GM21367 (cell line): ENCODE data around the gene INSC.

Source experiments
- ATAC-seq: cut with Tn5 transposase; IDR thresholded peaks from one replicate; pipeline ENCODE4 v1.9.1; 2021; ENCODE audit not compliant: unreplicated experiment

INSC gene

GRCh38 chr11:15180212-15180792 is 65.6 kb downstream of the INSC start:
- peak; percentile 54 for ATAC-seq

DNA sequence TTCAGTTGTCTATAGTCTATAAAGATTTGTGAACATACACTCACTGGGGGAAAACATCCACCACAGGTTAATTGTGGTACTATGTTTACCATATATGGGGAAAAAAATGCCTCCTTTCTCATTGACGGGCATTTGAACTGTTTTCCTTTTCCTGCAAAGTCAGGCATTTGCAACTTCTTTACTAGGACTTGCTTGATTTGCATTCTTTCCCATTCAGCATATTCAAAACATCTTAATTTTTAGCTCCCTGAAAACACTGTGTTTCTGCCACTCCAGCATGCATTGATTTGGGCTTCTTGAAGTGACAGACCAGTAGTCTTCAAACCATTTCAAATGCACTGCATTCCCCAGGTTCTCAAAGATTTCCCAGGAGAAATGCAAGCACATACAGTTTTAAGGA is 67.6 kb downstream of the INSC start:
- no peak for ATAC-seq

DNA sequence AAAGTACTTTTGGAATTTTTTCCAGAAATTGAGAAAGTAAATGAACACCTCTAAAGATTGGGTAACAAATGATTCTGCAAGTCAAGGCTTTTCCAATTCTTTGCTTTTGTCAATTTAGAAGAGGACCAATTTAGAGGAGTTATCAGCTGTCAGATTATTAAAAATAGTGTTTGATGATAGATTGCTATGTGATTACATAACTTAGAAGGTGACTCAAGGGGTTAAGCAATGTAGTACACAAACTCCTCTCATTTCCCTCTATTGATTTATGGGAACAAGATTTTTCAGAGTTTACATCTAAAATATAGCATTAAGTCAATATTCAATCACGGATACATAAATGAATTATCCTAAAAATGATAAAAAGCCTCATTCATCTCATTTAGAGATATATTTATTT is 70.3 kb downstream of the INSC start:
- no peak for ATAC-seq

DNA sequence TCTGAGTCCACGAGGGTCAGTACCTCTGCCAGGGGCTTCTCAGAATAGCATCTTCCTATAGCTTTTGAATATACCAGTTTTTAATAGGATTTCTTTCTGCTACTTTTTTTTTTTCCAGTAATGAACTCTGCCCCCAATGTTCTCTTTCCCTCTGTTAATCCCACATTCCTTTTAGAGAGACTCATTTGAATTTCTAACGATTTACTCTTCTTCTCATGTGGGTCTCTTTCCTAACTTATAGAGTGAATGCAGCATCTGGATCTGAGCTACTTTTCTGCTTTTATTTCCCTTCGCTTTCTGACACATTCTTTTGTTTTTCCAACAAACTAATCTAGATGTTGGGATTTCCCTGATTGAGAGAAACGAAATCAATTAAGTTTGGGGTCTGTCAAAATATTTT is 71.4 kb downstream of the INSC start:
- no peak for ATAC-seq

GRCh38 chr11:15189189-15189588 is 74.5 kb downstream of the INSC start:
- no peak for ATAC-seq

- ATAC-seq: no peak
Observed at GRCh38 chr11:15189641-15190365, 75.1 kb downstream of the INSC start.

DNA sequence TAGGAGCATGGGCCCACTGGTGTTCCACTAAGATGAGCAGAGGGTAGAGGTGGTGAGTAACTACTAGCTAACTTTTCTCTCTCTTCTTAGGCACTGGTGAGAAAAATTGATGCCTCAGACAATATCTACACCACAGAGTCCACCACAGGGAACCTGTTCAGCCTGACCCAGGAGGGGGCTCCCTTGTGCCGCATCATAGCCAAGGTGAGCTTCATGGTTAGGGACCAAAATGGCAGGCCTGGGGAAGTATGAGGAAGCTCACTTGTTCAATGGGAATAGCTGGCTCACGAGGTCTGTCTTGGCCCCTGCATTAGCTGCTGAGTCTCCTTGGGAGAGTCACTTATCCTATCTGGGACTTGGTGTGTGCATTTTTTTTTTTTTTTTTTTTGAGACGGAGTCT is 75.9 kb downstream of the INSC start:
- no peak for ATAC-seq

GRCh38 chr11:15192005-15192556 is 77.4 kb downstream of the INSC start:
- ATAC-seq: no peak

DNA sequence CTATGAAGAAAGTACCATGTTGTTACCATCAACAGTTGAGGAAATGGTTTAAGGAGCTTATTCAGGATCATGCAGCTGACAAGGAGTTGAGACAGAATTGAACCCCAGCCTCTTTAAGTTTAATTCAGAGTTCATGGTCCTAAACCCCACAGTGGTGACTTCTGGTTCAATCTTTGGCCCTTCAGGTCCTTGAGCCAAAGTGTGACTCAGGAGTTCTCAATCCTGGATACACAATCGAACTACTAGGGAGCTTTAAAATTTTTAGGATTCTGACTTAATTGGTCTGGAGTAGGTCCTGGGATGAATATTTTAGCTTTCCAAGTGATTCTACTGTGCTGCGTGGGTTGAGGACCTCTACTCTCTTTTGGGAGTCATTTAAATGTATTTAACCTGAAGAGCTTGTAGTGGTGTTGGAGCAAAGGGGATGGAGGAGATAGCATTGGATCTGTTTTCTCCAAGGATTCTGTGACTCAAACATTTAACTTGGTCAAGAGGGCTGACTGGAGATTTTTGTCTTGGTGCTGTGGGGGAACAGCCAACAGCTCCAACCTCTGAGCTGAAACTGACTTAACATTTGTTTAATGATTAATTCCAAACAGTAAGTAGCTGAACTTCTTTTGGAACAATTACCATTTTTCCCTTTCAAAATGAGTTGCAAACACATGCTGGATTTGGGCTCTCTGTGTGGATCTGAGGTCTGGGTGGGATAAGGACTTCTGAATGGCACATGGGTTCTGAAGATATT is 80.1 kb downstream of the INSC start:
- ATAC-seq: no peak

DNA sequence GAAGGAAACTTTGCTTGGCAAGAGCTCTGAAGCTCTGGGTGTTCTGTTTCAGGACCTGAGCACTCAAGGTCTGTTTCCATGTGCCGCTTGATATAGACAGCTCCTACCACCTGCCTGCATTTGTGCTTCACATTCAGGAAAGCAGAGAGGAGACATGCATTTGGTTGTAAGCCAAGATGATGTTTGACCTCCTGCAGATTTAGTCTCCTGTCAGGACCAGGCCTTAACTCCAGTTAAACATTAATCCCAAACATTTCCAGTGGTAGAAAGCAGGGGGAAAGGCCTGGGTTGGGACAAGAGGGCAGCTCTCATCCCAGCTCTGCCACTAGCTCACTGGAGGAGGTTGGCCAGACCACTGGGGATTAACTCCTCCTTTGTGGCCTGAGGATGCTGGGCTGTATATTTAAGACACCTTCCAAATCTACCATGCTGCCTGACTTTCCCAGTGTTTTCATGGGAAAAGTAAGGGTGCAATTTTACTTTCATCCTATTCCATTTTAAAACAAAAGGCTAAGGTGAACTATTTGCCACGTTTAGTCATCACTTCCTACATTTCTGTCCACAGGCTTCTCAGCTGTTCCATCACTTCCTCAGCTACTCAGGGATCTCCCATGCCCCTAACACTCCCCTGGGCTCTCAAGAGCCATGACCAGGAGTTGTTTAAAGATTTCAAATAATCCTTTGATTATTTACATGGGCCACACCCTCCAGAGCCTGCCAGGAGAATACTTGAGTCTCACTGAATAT is 80.9 kb downstream of the INSC start:
- ATAC-seq: no peak

- no peak for ATAC-seq
Observed at GRCh38 chr11:15196704-15197103, 82.0 kb downstream of the INSC start.

DNA sequence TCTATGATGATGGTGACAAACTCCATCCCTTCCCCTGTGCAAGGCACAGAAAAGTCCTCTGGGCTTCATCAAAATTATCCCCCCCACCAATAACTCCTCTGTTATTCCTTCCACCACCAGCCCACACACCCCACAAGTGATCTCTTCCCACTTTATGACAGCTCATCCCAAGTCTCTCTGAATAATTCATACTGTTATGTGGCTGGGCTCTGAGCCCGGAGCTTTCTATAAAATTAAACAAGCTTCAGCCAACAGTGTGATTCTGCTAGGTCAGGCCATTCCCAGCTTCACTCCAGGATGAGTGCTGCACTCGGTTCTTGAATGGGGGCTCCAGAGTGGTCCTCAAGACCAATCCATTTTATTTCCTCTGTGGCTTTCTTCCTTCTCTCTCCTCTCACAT is 83.0 kb downstream of the INSC start:
- no peak for ATAC-seq

GRCh38 chr11:15198284-15198683 is 83.6 kb downstream of the INSC start:
- ATAC-seq: no peak

DNA sequence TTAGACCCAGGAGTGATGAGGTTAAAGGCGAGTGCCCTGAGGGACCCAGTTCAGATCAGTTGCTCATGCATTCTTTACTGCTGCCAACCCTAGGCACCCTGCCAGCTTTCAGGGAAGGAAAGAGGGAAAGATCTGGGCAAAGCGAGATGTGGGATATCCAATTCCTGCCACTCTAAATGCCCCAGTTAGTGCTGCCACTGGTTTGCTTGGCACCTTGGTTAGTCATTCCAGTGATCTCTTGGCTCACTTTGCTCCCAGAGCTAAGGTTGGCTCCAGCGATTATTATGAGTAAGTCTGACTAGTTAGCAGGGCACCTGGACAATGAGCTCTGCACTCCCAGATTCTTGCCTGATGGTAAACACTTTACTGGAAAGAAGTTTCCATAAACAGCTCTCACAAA is 85.0 kb downstream of the INSC start:
- no peak for ATAC-seq

- no peak for ATAC-seq
Observed at GRCh38 chr11:15200696-15201095, 86.0 kb downstream of the INSC start.

DNA sequence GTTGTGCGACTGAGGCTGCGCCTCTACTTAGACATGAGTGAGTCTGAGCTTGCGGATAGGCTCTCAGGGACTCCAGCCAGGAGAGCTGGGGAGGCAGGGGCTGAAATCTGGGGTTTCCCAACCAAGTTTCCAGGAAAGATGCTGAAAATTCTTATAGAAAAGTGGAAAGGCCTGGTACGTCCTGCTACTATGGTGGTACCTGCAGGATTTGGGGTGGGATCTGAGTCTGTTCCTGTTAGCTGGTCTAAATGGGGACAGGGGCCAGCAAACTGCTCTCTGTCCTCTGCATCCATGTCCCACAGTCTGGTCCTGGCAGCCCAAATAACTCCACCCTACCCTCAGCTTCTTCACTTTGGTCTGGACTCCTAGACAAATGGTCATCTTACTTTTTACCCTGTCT is 86.9 kb downstream of the INSC start:
- ATAC-seq: no peak

GRCh38 chr11:15202626-15203025 is 87.9 kb downstream of the INSC start:
- ATAC-seq: no peak

- no peak for ATAC-seq
Observed at GRCh38 chr11:15204711-15205110, 90.0 kb downstream of the INSC start.

DNA sequence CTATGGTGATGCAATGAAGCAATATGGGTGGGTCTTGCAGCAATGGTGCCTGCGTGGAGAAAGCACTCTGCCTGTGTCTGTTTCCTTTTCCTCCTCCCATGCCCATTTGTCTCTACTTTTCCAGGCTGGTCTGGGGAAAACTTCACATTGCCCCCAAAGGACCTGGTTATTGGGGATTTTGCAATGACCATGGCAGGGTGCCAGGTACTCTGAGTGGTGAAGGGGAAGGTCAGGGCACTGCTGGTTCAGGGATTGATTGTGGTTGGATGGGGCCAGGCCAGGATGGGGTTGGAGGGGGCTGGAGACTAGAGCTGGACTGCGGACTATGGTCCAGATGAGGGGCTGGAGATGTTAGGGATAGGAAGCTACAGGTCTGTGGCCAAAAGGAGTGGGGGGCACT is 92.1 kb downstream of the INSC start:
- ATAC-seq: no peak

DNA sequence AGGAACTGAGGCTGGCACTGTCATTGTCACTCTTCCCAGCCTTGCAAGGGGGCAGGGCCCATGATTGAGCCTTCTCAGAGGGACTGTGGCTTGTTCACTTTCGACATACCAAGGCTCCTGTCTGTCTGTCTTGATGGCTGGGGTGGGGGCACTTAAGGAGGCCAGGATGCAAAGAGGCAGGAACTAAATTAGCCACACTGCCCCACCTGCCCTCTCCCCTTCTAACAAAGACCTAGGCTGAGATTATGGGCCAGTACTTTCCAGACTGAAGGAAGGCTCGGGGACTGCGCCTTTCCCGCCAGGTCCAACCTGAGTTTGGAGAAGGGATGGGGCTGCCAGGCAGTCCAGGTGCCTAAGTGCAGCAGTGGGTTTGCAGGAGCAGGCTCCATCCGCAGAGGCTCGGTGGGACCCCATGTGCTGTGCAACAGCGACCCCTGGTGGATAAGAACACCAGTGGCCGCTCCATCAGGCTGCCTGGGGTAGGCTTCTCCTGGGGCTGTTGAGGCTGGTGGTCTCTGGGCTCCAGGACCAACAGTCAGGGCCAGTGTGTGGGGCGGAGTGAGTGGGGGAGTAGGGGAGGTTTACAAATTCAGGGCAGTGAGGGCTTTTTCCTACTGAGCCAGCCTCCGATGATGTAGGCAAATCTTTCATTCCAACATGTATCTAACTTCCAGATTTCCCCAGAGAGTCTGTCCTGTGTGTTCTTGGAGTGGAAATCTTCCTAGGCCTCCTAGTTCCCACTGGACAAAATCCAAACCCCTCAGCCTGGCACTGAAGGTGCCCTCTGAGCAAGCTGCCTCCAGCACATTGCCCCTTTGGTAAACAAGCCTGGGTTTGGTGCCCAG is 93.9 kb downstream of the INSC start:
- peak; percentile 94 for ATAC-seq
